Mesenchymal stem cell (in vitro differentiated cells and primary cell): Measurements from ENCODE around the gene COL15A1.

Experiments used
- DNase-seq: peaks from one replicate; pipeline ENCODE4 v3.0.0-alpha.2; 2013
- H2AFZ ChIP-seq: one replicate; pipeline ENCODE4 v1.6.1; 2013; ENCODE audit warnings: low read depth, mild to moderate bottlenecking, control low read depth, inconsistent platforms, low read length, moderate library complexity
- H2AK5ac ChIP-seq: 2 replicates; pipeline ENCODE4 v1.6.1; 2013; ENCODE audit warnings: low read length, moderate library complexity, mild to moderate bottlenecking, inconsistent platforms; ENCODE audit not compliant: severe bottlenecking
- H2BK120ac ChIP-seq: one replicate; pipeline ENCODE4 v1.6.1; 2013; ENCODE audit warnings: low read depth, mild to moderate bottlenecking, inconsistent platforms, low read length, moderate library complexity
- H2BK12ac ChIP-seq, 2 experiments: one replicate each; pipeline ENCODE4 v1.6.1; 2013; ENCODE audit warnings: inconsistent platforms in 2 of 2, low read length in 2 of 2, mild to moderate bottlenecking in 2 of 2, moderate library complexity in 2 of 2, control low read depth in 1 of 2
- H2BK15ac ChIP-seq: one replicate; pipeline ENCODE4 v1.6.1; 2013; ENCODE audit warnings: mild to moderate bottlenecking, low read depth, inconsistent platforms; ENCODE audit not compliant: poor library complexity, severe bottlenecking
- H2BK5ac ChIP-seq: 2 replicates; pipeline ENCODE4 v1.6.1; 2013; ENCODE audit warnings: low read depth, mild to moderate bottlenecking, low read length, control low read depth, inconsistent platforms; ENCODE audit not compliant: poor library complexity, severe bottlenecking
- H3K14ac ChIP-seq, 2 experiments: one replicate each; pipeline ENCODE4 v1.6.1; 2013; ENCODE audit warnings: inconsistent platforms in 2 of 2, low read length in 2 of 2, control low read depth in 1 of 2, mild to moderate bottlenecking in 1 of 2, moderate library complexity in 1 of 2
- H3K18ac ChIP-seq, 2 experiments: one replicate each; pipeline ENCODE4 v1.6.1; 2013; ENCODE audit warnings: inconsistent platforms in 2 of 2, low read length in 2 of 2, control low read depth in 1 of 2, low read depth in 1 of 2, mild to moderate bottlenecking in 1 of 2
- H3K23ac ChIP-seq, 2 experiments: one replicate each; pipeline ENCODE4 v1.6.1; 2013; ENCODE audit warnings: inconsistent platforms in 2 of 2, low read length in 2 of 2, mild to moderate bottlenecking in 2 of 2, moderate library complexity in 2 of 2, control low read depth in 1 of 2
- H3K27ac ChIP-seq: 2 replicates; pipeline ENCODE4 v1.5.1; 2013; ENCODE audit warnings: mild to moderate bottlenecking, moderate library complexity, low read length, control low read depth, inconsistent platforms; ENCODE audit not compliant: poor library complexity, severe bottlenecking
- H3K27me3 ChIP-seq, 2 experiments: 2 replicates each; pipeline versions ENCODE4 v1.6.1 to v1.7.0; 2013; ENCODE audit warnings: low read length in 2 of 2, mild to moderate bottlenecking in 2 of 2, moderate library complexity in 2 of 2, control low read depth in 1 of 2, inconsistent platforms in 1 of 2; ENCODE audit not compliant: control insufficient read depth in 1 of 2, insufficient read depth in 1 of 2
- H3K36me3 ChIP-seq, 2 experiments: 2 replicates each; pipeline versions ENCODE4 v1.6.1 to v1.7.0; 2013; ENCODE audit warnings: low read length in 2 of 2, control low read depth in 1 of 2, inconsistent platforms in 1 of 2, low read depth in 1 of 2, mild to moderate bottlenecking in 1 of 2; ENCODE audit not compliant: insufficient read depth in 2 of 2, control insufficient read depth in 1 of 2
- H3K4ac ChIP-seq, 2 experiments: one replicate each; pipeline ENCODE4 v1.6.1; 2013; ENCODE audit warnings: inconsistent platforms in 2 of 2, low read length in 2 of 2, mild to moderate bottlenecking in 2 of 2, moderate library complexity in 2 of 2, control low read depth in 1 of 2, low read depth in 1 of 2
- H3K4me1 ChIP-seq: 2 replicates; pipeline ENCODE4 v1.6.1; 2013; ENCODE audit warnings: low read depth, low read length, control low read depth; ENCODE audit not compliant: control insufficient read depth, insufficient read depth
- H3K4me2 ChIP-seq: 2 replicates; pipeline ENCODE4 v1.6.1; 2013; ENCODE audit warnings: low read length, mild to moderate bottlenecking, inconsistent platforms; ENCODE audit not compliant: poor library complexity, severe bottlenecking
- H3K4me3 ChIP-seq, 2 experiments: 2 replicates each; pipeline versions ENCODE4 v1.5.1 to v1.7.0; 2013; ENCODE audit warnings: low read length in 2 of 2, mild to moderate bottlenecking in 2 of 2, control low read depth in 1 of 2, low read depth in 1 of 2; ENCODE audit not compliant: insufficient read depth in 1 of 2
- H3K79me1 ChIP-seq: replicated peaks from 2 replicates; pipeline ENCODE4 v1.6.1; 2013; ENCODE audit warnings: mild to moderate bottlenecking, control low read depth, low read length, inconsistent platforms; ENCODE audit not compliant: poor library complexity, severe bottlenecking
- H3K9ac ChIP-seq: 2 replicates; pipeline ENCODE4 v1.7.0; 2013; ENCODE audit warnings: mild to moderate bottlenecking, low read length, moderate library complexity
- H3K9me3 ChIP-seq: 2 replicates; pipeline ENCODE4 v1.7.0; 2013; ENCODE audit warnings: mild to moderate bottlenecking, low read length; ENCODE audit not compliant: control insufficient read depth
- H4K8ac ChIP-seq: one replicate; pipeline ENCODE4 v1.6.1; 2013; ENCODE audit warnings: inconsistent platforms, mild to moderate bottlenecking, low read length, moderate library complexity
- H4K91ac ChIP-seq: one replicate; pipeline ENCODE4 v1.6.1; 2013; ENCODE audit warnings: mild to moderate bottlenecking, low read length, inconsistent platforms
- WGBS: methylation state at CpG from one replicate; pipeline ENCODE4 v1.1.7; 2013; ENCODE audit warnings: mixed read lengths; 5-methylcytosine and 5-hydroxymethylcytosine counted together

The COL15A1 gene

GRCh38 chr9:99002706-99003105, 59.0 kb downstream of the COL15A1 start:
- DNase-seq, result no peak
- Histone ChIP-seq H3K18ac (peak overlapping the region in 1 of 2 experiments; percentile 49), H2BK15ac (no peak overlapping the region)

DNA sequence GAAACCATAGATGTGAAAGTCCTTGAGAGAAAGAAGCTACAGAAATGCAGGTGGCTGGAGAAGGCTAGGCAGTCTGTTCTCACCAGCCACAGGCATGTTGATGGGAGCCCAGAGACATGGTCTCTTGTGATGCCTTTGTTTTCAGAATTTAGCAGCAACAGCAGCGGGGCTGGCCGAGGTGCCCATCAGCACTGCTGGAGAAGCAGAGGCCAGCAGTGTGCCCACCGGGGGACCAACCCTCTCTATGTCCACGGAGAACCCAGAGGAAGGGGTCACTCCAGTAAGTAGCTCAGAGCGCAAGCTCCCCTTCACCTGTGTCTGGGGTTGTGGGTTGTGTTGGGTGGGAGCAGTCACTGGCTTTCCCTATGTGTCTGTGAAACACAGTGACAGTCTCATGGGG, 59.6 kb downstream of the COL15A1 start:
- H3K4me1 ChIP-seq, result peaks cover 11% of the 10 kb centered on the region
- H4K8ac ChIP-seq, result no peak overlapping the region
- peaks cover 0 to 33% of the 10 kb centered on the region in 2 experiments for H3K36me3 ChIP-seq
- no peak for DNase-seq
- no peak overlapping the region for H2AFZ ChIP-seq
- H3K4ac ChIP-seq, result no peak overlapping the region
- H2BK120ac ChIP-seq, result no peak overlapping the region
- H3K14ac ChIP-seq, result no peak overlapping the region
- H3K18ac ChIP-seq, result peak overlapping the region in 1 of 2 experiments; percentile 46
- H3K23ac ChIP-seq, result no peak overlapping the region
- peak overlapping the region in 1 of 2 experiments; percentile 18 for H2BK12ac ChIP-seq
- no peak overlapping the region for H3K4me3 ChIP-seq
- no peak overlapping the region for H3K4me2 ChIP-seq
- no peak overlapping the region for H2AK5ac ChIP-seq
- no peak overlapping the region for H3K9ac ChIP-seq
- no peak overlapping the region for H2BK5ac ChIP-seq
- H3K27ac ChIP-seq, result no peak overlapping the region
- peaks cover 0 to 25% of the 10 kb centered on the region in 2 experiments for H3K27me3 ChIP-seq
- H3K9me3 ChIP-seq, result no peaks in the 10 kb centered on the region
- WGBS, result 95% methylated on average over 5 of the region's 5 CpGs
- no peak overlapping the region for H4K91ac ChIP-seq
- H2BK15ac ChIP-seq, result peak overlapping the region; percentile 37
- H3K79me1 ChIP-seq, result no peaks in the 10 kb centered on the region

More at GRCh38 chr9:99002706-99003105, 59.0 kb downstream of the COL15A1 start:
- Histone ChIP-seq H2AFZ (no peak overlapping the region), H4K8ac (peak overlapping the region; percentile 51), H3K27me3 (peaks cover 0 to 25% of the 10 kb centered on the region in 2 experiments), H4K91ac (no peak overlapping the region), H3K23ac (no peak overlapping the region), H2BK12ac (no peak overlapping the region), H3K4me1 (peaks cover 12% of the 10 kb centered on the region), H3K4ac (no peak overlapping the region), H3K79me1 (no peaks in the 10 kb centered on the region), H3K9me3 (no peaks in the 10 kb centered on the region), H3K4me2 (no peak overlapping the region), H3K4me3 (no peak overlapping the region), H3K9ac (no peak overlapping the region), H2BK120ac (no peak overlapping the region), H3K36me3 (peaks cover 0 to 33% of the 10 kb centered on the region in 2 experiments), H3K27ac (no peak overlapping the region), H2AK5ac (no peak overlapping the region), H3K14ac (peak overlapping the region in 1 of 2 experiments; percentile 53), H2BK5ac (no peak overlapping the region)

DNA sequence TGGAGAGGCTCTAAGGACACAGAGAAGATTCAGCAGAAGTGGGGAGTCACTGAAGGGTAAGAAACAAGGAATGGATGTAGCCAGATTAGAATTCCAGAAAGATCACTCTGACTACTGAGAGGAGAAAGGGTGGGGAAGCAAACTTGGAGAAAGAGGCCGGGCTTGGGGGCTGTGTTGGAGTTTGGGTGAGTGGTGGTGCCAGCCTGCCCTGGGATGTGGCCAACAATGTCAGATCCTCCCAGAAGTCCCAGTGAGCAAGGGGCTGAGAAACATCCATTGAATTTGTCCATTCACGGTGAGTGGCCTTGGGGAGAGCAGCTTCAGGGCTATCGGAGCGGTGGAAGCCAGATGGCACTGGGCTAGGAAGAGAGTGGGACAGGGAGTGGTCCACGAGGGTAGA, 60.4 kb downstream of the COL15A1 start:
- Histone ChIP-seq H2BK12ac (no peak overlapping the region), H3K79me1 (no peaks in the 10 kb centered on the region), H4K8ac (no peak overlapping the region), H2AFZ (no peak overlapping the region), H3K4me3 (no peak overlapping the region), H3K4me1 (peaks cover 4% of the 10 kb centered on the region), H3K9me3 (no peaks in the 10 kb centered on the region), H2BK15ac (no peak overlapping the region), H3K9ac (no peak overlapping the region), H2BK5ac (no peak overlapping the region), H3K23ac (no peak overlapping the region), H3K14ac (no peak overlapping the region), H3K4me2 (no peak overlapping the region), H3K4ac (no peak overlapping the region), H3K27ac (no peak overlapping the region), H2BK120ac (no peak overlapping the region), H3K18ac (no peak overlapping the region), H3K27me3 (peaks cover 0 to 25% of the 10 kb centered on the region in 2 experiments), H4K91ac (no peak overlapping the region), H3K36me3 (peaks cover 0 to 33% of the 10 kb centered on the region in 2 experiments), H2AK5ac (no peak overlapping the region)
- DNase-seq, result no peak
- 94% methylated on average over 5 of the region's 5 CpGs for WGBS

DNA sequence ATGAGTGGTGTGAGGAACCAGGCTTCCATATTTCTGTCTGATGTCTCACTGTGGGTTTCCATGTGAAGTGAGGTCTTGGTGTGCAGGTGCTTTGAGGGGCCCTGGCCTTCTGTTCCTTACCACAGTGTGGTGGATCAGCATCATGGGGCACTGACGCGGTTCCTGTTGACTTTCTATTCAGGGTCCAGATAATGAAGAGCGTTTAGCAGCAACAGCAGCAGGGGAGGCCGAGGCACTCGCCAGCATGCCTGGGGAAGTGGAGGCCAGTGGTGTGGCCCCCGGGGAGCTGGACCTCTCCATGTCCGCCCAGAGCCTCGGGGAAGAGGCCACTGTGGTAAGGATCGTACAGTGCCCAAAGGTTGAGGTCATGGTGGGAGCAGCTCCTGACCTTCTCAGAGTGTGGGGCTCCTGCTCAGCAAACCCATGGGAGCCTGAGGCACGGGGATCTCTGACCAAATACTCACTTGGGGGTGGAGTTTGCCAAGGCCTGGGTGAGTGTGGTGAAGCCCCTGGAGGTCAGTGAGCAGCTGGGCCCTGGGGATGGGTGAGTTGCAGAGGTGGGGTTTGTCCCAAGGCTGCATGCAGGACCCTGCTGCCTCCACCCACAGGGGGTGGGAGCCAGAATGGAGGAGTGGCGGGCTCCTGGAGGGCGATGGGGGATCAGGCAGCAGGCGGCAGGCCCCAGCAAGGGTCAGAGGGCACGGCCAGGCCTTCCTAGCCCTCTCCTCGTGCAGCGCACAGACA, 61.2 kb downstream of the COL15A1 start:
- H3K27me3 ChIP-seq, result peaks cover 0 to 25% of the 10 kb centered on the region in 2 experiments
- H3K36me3 ChIP-seq, result peaks cover 0 to 33% of the 10 kb centered on the region in 2 experiments
- H2BK5ac ChIP-seq, result no peak overlapping the region
- no peak overlapping the region for H4K91ac ChIP-seq
- H3K4me2 ChIP-seq, result no peak overlapping the region
- H3K9ac ChIP-seq, result no peak overlapping the region
- H2AFZ ChIP-seq, result no peak overlapping the region
- H2BK15ac ChIP-seq, result no peak overlapping the region
- WGBS, result 95% methylated on average over 16 of the region's 16 CpGs
- H2AK5ac ChIP-seq, result no peak overlapping the region
- no peak overlapping the region for H3K18ac ChIP-seq
- H2BK120ac ChIP-seq, result no peak overlapping the region
- no peaks in the 10 kb centered on the region for H3K79me1 ChIP-seq
- H3K23ac ChIP-seq, result no peak overlapping the region
- H3K27ac ChIP-seq, result no peak overlapping the region
- no peak for DNase-seq
- no peak overlapping the region for H4K8ac ChIP-seq
- H2BK12ac ChIP-seq, result no peak overlapping the region
- H3K4me3 ChIP-seq, result peak overlapping the region in 1 of 2 experiments; percentile 21
- H3K4me1 ChIP-seq, result peaks cover 2% of the 10 kb centered on the region
- no peak overlapping the region for H3K4ac ChIP-seq
- peaks cover 2% of the 10 kb centered on the region for H3K9me3 ChIP-seq
- H3K14ac ChIP-seq, result no peak overlapping the region
